ENCODE data around the gene RNF141.

RNF141 gene
- 18.0 reads per million, percentile 44 among the genes with 10 or more reads in this experiment for total RNA-seq

- DNase-seq: peak; percentile 92
These were observed at the start of gene RNF141 for GRCh38 chr11:10540915-10541560. Gene RNF141 (minus strand): TSS chr11:10541187. CDS start chr11:10534158, 7,029 bp downstream.

- no peak for DNase-seq
These were observed 49.4 kb upstream of the RNF141 start for GRCh38 chr11:10590218-10590915.

GRCh38 chr11:10588904-10589303, 47.9 kb upstream of the RNF141 start:
- DNase-seq: no peak

- DNase-seq: no peak
These were observed 47.0 kb upstream of the RNF141 start for GRCh38 chr11:10587995-10588394.

GRCh38 chr11:10587388-10587787, 46.4 kb upstream of the RNF141 start:
- no peak for DNase-seq

- no peak for DNase-seq
These were observed 43.1 kb upstream of the RNF141 start for GRCh38 chr11:10584071-10584501.

GRCh38 chr11:10581481-10582019, 40.6 kb upstream of the RNF141 start:
- no peak for DNase-seq

- DNase-seq: no peak
These were observed 39.6 kb upstream of the RNF141 start for GRCh38 chr11:10580623-10581022.

GRCh38 chr11:10579700-10580099, 38.7 kb upstream of the RNF141 start:
- DNase-seq: no peak

GRCh38 chr11:10576035-10576398, 35.0 kb upstream of the RNF141 start:
- DNase-seq: no peak

GRCh38 chr11:10575346-10576034, 34.5 kb upstream of the RNF141 start:
- DNase-seq: no peak

- no peak for DNase-seq
These were observed 32.6 kb upstream of the RNF141 start for GRCh38 chr11:10573556-10573955.

- no peak for DNase-seq
These were observed 32.0 kb upstream of the RNF141 start for GRCh38 chr11:10573028-10573427.

GRCh38 chr11:10572533-10572932, 31.5 kb upstream of the RNF141 start:
- DNase-seq: no peak

GRCh38 chr11:10568486-10568941, 27.5 kb upstream of the RNF141 start, which contains the start of gene LYVE1:
Gene LYVE1 (minus strand): TSS chr11:10568665. CDS start chr11:10568532, 133 bp downstream.
- DNase-seq: no peak

GRCh38 chr11:10567446-10567845, 26.5 kb upstream of the RNF141 start:
- no peak for DNase-seq

- DNase-seq: no peak
These were observed 25.4 kb upstream of the RNF141 start for GRCh38 chr11:10566257-10566957.

- DNase-seq: no peak
These were observed 24.5 kb upstream of the RNF141 start for GRCh38 chr11:10565493-10565892.

- DNase-seq: no peak
These were observed 23.8 kb upstream of the RNF141 start for GRCh38 chr11:10564696-10565318.

- DNase-seq: no peak
These were observed 23.0 kb upstream of the RNF141 start for GRCh38 chr11:10564030-10564429.

- no peak for DNase-seq
These were observed 21.0 kb upstream of the RNF141 start for GRCh38 chr11:10561947-10562346.
